NOMO-1 (cell line): ENCODE results near the gene ABCB4.

Experiments
- DNase-seq, 2 experiments: peaks; one replicate each; lab custom pipeline; 2025; ENCODE audit not compliant: unreplicated experiment in 2 of 2; lab: John Stamatoyannopoulos, UW

Gene ABCB4

DNA sequence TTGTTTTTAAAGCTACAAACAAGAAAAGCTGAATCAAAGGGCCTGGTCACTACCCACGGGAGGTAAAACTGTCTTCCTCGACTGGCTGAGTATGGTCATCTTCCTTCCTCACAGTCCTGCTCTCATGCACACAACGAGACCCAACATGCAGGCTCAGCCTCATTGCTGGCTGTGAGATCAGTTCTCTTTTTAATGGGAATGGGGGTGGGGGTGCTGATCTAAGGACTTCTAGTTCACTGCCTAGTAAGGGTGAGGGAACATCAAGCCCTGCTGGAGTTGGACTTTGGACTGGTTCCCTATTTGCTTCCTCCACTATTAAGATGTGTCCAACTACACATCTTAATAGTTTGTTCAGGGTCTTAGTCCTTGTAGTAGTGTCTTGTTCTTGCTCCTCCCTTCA lies 48.2 kb downstream of the ABCB4 start:
- DNase-seq = no peak

GRCh38 chr7:87426160-87426559 lies 49.3 kb downstream of the ABCB4 start:
- DNase-seq = no peak

DNA sequence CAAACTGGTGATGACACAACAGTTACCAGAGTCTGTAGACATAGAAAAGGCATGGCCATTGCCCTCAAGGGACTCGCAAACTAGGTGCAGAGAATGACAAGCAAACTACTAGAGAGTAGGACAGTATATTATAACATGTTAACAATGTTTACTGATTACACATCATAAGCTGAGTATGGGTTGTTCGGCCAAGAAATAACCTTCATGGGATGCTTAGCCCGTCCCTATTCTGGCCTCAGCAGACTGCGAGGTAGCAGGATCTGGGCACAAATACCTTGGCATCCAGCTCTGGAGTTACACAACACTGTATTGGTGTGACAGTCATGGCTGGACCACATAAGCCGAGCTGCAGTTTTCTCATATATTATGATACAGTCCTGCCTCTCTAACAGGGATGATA lies 51.4 kb downstream of the ABCB4 start:
- DNase-seq = no peak

DNA sequence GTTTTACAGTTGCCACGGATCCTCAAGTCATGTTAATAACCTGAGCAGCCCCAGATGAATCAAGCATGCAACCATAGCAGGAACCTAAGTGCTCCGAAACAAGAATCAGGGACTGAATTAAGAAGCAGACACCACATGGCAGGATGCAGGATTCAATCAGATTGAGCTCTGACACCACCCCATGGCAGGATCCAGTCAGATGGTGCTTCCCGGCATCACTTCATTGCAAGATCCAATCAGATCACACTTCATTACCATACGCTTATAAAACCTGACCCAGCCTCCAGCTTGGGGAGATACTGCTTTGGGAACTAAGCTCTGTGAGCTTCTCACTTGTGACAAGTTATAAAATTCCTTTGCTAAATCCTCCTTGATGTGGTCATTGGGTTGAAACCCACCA lies 55.3 kb downstream of the ABCB4 start:
- DNase-seq = no peak

DNA sequence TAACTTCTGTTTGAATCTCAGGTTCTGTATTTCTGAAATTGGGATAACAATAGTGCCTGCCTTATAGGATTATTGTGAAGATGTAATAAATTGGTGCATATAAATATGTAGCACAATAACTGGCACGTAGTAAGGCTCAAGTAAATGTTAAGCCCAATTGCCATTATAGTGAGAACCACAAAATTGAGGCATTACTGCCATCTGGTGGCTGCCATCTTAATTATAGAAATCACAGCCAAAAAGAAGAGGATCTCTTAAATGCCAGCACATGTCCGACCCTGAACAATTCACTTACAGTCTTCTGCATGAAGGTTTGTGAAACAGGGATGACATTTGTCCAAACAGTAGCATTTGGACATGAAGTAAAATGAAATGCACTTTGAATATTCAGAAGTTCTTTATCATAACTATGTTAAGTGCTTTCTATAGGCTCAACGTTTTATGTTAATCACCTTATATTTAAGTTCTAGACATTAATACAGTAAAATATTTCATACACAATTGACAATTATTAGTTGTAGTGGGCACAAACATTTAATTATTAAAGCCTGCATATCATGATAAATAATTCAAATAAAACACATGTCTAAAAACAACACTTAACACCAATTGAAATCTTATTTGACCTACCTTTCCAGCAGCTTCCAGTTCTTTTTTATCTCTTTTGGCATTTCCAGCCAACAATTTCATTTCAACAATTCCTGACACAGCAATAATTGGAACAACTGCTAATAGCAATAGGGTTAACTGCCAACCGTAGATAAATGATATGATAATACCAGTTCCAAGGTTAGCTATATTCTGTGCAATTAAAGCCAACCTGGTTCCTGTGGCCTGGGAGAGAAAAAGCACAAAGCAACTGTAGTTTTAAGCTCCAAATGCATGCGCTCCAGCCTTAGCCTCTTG lies 58.5 kb downstream of the ABCB4 start:
- peak; percentile 61 to 76 for DNase-seq

- DNase-seq = no peak
Observed at GRCh38 chr7:87414794-87415188, 60.7 kb downstream of the ABCB4 start.

DNA sequence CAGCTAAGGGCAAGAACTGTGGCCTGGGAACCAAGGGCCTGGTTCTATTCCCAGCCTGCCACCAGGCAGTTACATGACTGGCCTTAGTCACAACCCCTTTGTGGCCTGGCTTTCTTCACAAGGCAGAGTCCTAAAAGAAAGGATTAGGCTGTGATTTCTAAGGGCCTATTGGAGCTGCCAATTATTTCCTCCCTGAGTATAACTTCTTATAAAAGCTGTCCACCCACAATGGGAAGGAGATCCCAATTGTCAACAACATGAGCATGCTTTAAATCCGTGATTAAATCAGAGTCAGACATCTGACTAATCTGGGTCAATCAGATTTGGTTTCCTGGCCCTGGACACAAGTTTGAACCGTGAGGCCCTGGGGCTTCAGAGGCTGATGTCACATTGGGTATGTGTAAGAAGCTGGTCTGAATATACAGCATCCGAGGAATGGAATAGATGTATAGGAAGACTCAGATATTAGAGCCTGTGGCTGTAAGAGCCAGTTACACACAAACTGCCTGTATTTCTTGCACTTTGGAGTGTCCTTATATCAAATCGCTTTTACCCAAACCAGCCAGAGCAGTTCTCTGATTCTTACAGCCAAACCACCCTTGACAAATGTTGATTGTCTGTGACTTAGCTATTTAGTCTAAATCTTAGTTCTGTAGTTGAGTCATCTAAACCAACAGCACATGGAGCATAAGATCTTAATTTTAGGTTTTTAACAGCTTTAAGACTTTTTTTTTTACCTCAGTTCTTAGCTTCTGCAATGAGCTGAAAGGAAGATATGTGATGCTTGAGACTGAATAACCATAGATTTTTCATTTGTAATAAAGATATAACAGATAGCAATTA lies 61.3 kb downstream of the ABCB4 start:
- no peak for DNase-seq

DNA sequence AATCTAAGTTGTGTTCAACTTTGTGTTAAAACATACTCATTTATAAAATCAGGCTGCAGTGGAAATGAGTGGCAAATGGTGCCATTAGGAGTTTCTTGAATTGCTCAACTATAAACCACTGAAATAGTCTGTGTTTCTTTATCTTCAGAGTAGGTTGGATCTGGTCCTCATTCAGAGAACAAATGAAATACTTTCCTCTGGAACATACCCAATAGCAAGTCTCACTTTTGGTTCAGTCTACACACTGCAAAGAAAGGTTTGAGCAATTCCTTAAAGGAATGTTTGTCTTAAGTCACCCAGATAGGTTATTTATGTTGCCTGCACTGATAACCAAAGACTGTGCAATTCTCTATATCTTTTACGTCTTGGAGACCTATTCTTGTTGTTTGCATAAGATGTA lies 62.5 kb downstream of the ABCB4 start:
- DNase-seq = no peak

GRCh38 chr7:87411186-87411585 lies 64.3 kb downstream of the ABCB4 start:
- no peak for DNase-seq

DNA sequence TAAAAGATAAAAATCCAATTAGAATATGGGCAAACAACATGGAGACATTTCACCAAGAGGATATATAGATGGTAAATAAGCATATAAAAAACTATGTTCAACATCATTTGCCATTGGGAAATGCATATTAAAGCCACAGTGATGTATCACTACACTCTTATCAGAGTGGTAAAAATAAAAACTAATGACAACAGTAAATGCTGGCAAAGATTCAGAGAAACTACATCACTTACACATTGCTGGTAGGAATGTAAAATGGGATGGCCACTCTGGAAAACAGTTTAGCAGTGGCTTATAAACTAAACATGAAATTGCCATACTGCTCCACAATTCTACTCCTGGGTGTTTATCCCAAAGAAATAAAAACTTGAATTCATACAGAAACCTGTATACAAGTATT lies 70.8 kb downstream of the ABCB4 start:
- DNase-seq = no peak

- no peak for DNase-seq
Observed at GRCh38 chr7:87398446-87398845, 77.0 kb downstream of the ABCB4 start.

- no peak for DNase-seq
Observed at GRCh38 chr7:87395442-87396020, 79.9 kb downstream of the ABCB4 start.

GRCh38 chr7:87391020-87391701 lies 84.3 kb downstream of the ABCB4 start:
- DNase-seq = no peak

DNA sequence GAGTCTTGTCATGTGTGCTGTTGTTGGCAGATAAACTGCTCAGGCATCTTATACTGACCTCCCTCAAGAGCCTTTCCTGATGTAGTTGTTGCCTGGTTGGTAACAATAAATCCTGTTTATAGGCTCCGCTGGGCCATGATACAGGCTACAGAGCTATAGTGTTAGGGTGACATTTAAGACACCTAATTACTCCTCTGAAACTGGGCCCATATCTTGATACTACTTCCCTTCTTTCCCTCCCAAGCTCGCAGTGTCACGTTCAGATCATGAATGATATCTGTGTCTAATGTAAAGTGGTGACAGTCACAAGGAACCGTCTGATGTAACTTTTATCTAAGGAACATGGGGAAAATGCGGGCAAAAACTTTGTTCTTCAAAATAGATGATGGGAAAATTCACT lies 94.6 kb downstream of the ABCB4 start:
- no peak for DNase-seq

DNA sequence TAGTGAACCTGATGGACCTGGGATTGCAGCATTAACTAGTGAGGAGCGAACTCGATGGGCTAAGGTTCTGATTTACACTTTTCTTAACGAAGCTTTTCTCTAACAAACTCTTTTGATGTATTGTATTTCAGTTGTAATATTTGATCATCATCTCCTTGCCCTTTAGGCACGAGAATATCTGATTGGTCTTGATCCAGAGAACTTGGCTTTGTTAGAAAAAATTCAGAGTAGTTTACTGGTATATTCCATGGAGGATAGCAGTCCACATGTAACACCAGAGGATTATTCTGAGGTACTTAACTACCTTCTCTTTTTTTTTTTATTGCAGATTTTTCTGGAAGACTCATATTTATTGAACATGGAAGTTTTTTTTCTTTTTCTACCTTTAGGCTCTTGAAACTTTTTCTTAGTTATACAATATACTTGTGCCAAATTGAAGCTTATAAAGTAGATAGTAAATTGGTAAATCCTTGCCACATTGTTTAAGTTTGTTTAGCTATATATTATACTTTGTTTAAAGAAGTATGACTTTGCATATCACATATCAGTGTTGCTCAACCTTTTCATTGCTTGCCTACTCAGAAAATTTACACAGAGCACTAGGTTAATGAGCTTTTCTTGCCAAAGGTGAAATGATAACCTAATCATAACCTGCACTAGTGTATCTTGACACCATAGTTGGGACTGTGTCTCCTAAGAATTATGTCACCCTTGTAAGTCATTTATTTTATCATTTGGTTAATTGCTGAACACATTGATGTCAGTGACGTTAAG lies 99.6 kb downstream of the ABCB4 start:
- no peak for DNase-seq

- DNase-seq = peak in 1 of 2 experiments; percentile 6
Observed at GRCh38 chr7:87370660-87371180, 104.8 kb downstream of the ABCB4 start.

DNA sequence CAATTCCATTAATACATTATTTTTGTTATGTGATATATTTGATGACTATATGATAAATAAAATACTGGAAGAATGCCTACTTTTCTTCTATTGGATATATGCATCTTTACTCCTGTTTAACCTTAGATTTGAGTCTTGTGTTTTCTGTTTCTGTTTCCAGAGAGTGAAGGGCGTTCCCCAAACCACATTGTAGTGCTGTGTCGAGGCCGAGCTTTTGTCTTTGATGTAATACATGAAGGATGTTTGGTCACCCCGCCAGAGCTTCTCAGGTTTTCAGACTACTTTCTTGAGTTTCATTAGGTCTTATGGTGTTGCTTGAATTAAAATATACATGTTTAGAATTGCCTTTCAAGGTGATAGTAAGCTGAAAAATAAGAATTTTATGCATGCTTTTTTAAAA lies 106.3 kb downstream of the ABCB4 start:
- no peak for DNase-seq

- DNase-seq = no peak
Observed at GRCh38 chr7:87364246-87364645, 111.2 kb downstream of the ABCB4 start.

- DNase-seq = no peak
Observed at GRCh38 chr7:87363342-87363741, 112.1 kb downstream of the ABCB4 start.

DNA sequence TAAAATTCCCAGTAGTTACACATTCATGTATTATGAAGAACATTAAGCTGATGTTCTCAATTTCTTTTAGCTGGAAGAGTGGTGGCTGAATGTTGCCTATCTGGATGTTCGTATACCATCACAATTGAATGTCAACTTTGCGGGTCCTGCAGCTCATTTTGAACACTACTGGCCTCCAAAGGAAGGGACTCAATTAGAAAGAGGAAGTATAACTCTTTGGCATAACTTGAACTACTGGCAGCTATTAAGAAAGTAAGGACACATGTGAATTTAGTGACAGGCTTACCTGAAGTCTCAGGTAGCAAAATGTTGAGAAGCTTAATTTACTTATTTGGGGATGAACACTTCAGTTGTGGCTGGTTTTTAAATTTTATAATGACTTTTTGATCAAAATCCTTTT lies 114.2 kb downstream of the ABCB4 start:
- peak in 1 of 2 experiments; percentile 59 for DNase-seq
